ENCODE results near the gene PAX5.

Gene PAX5

GRCh38 chr9:36956908-36957307, 77.2 kb downstream of the PAX5 start:
- no peak for DNase-seq

- DNase-seq, result no peak
These were observed 83.7 kb downstream of the PAX5 start for GRCh38 chr9:36950389-36950788.

- DNase-seq, result no peak
These were observed 84.6 kb downstream of the PAX5 start for GRCh38 chr9:36949466-36949865.

GRCh38 chr9:36948051-36948450, 86.0 kb downstream of the PAX5 start:
- no peak for DNase-seq

GRCh38 chr9:36946653-36947052, 87.4 kb downstream of the PAX5 start:
- no peak for DNase-seq

- no peak for DNase-seq
These were observed 88.1 kb downstream of the PAX5 start for GRCh38 chr9:36945999-36946398.

- DNase-seq, result no peak
These were observed 91.2 kb downstream of the PAX5 start for GRCh38 chr9:36942891-36943290.

- no peak for DNase-seq
These were observed 92.6 kb downstream of the PAX5 start for GRCh38 chr9:36941441-36941840.

GRCh38 chr9:36940881-36941280, 93.2 kb downstream of the PAX5 start:
- no peak for DNase-seq

GRCh38 chr9:36940500-36940853, 93.6 kb downstream of the PAX5 start:
- DNase-seq, result no peak

- DNase-seq, result no peak
These were observed 94.2 kb downstream of the PAX5 start for GRCh38 chr9:36939655-36940499.

- no peak for DNase-seq
These were observed 94.9 kb downstream of the PAX5 start for GRCh38 chr9:36939214-36939613.

GRCh38 chr9:36938617-36939016, 95.5 kb downstream of the PAX5 start:
- no peak for DNase-seq

- no peak for DNase-seq
These were observed 96.1 kb downstream of the PAX5 start for GRCh38 chr9:36937951-36938350.

- DNase-seq, result no peak
These were observed 96.7 kb downstream of the PAX5 start for GRCh38 chr9:36937346-36937745.

- no peak for DNase-seq
These were observed 97.6 kb downstream of the PAX5 start for GRCh38 chr9:36936498-36936831.

GRCh38 chr9:36935768-36936497, 98.1 kb downstream of the PAX5 start:
- DNase-seq, result no peak

- no peak for DNase-seq
These were observed 98.7 kb downstream of the PAX5 start for GRCh38 chr9:36935332-36935731.

GRCh38 chr9:36934478-36935065, 99.5 kb downstream of the PAX5 start:
- DNase-seq, result no peak

- no peak for DNase-seq
These were observed 100.3 kb downstream of the PAX5 start for GRCh38 chr9:36933676-36934215.

- DNase-seq, result no peak
These were observed 101.9 kb downstream of the PAX5 start for GRCh38 chr9:36932198-36932597.

- DNase-seq, result no peak
These were observed 103.1 kb downstream of the PAX5 start for GRCh38 chr9:36930941-36931340.

- DNase-seq, result no peak
These were observed 104.8 kb downstream of the PAX5 start for GRCh38 chr9:36929350-36929675.

Measured in activated effector memory CD4-positive, alpha-beta T cell treated with Interleukin-2 at 50 U/mL for 16 hours (primary cell).